ENCODE measurements around the gene NOSTRIN. TPM values are rescaled to one million over a fixed set of nuclear protein-coding genes. Genes with fewer than 3 reads are reported as not detected.
"Not testable (repeated sequence)": the region's sequence is repeated elsewhere in the genome, so short reads cannot be mapped to it uniquely, and the experiment has no call there.

Gene NOSTRIN, protein sequence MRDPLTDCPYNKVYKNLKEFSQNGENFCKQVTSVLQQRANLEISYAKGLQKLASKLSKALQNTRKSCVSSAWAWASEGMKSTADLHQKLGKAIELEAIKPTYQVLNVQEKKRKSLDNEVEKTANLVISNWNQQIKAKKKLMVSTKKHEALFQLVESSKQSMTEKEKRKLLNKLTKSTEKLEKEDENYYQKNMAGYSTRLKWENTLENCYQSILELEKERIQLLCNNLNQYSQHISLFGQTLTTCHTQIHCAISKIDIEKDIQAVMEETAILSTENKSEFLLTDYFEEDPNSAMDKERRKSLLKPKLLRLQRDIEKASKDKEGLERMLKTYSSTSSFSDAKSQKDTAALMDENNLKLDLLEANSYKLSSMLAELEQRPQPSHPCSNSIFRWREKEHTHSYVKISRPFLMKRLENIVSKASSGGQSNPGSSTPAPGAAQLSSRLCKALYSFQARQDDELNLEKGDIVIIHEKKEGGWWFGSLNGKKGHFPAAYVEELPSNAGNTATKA
- total RNA-seq: not detected

DNA sequence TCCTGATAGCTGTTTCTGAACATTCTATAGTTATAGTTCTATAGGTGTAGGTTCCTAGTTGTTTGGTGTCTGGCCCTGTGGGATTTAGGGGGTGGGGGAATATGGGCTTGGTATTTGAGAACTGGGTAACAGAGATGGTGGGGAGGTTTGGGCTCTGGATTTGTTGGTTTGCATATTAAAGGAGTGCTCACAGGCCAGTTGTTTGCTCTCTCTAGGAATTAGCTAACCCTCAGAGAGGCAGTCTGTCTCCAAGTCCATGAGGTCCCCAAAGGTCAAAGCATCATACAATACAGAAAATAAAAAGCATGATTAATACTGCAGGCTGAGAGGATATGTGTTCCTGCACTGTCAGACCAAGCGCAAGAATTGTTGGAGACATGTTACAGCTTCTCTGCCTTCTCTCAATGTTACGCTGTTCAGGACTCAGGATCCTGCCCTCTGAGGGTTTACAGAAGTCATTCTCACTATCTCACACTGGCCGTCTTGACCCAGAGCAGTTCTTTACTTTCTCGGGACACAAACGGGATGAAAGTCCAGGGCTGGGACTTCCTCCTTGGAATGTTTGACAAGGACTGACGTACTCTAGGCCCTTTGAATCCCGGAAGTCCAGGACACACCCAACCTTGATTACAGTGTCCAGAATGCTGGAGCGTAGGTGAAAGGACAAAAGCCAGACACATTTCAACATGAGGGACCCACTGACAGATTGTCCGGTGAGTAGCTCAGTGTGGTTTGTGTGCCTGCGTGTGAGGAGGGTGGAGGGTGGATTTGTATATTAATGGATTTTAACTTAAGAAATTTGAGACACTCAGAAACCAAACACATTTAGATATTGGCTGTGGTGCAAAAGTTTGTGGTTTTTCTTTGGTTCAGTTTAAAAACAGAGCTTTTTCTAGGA is at the start of gene NOSTRIN:
NOSTRIN (plus strand) TSS at position 677 of the 898 bp plus-strand sequence; CDS start at position 687, 10 bp downstream.
- no peak within 1 kb of the TSS for H3K27ac Mint-ChIP-seq
- no peaks in the 10 kb centered on the region for H3K9me3 Mint-ChIP-seq
- ChIA-PET POLR2A (no interaction called here), CTCF (no interaction called here)
- H3K4me3 Mint-ChIP-seq: no peak within 1 kb of the TSS
- no peak for DNase-seq
- intact Hi-C loops (cut with micrococcal nuclease): no loop called here
- H3K4me1 Mint-ChIP-seq (ENCODE audit: low read depth): no peaks in the 10 kb centered on the region
- H3K36me3 Mint-ChIP-seq: no peaks in the 10 kb centered on the region
- H3K27me3 Mint-ChIP-seq: no peaks in the 10 kb centered on the region

DNA sequence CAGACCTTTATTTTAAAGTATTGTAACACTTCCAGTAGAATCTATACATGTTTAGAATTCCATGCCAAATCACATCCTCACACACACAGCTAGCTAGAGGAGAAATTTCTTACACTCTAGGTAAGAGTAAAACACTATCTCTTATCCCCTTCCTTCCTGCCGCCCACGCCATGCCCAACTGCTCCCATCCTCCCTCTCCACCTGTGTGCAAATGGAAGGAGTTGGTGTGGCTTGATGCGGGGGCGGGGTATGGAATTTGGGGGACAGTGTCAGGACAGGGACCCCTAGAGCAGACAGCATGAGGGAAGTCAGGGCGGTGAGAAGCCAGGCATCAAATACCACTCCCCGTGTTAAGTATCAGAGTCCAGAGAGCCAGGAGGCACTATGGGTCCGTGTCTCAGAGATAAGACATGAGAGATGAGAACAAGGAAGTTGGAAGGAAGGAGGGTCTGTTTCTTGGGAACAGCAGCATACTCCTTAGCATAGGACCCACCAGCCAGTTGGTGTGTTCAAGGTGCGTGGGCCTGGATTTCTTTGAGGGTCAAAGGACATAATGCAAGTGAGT is 48.6 kb upstream of the NOSTRIN start:
- no peak overlapping the region for H3K27ac Mint-ChIP-seq
- intact Hi-C loops (cut with micrococcal nuclease): loop anchor here (10.0 kb wide), 2 partner anchors 509 to 619 kb away; partner anchors contain the start of gene STK39

DNA sequence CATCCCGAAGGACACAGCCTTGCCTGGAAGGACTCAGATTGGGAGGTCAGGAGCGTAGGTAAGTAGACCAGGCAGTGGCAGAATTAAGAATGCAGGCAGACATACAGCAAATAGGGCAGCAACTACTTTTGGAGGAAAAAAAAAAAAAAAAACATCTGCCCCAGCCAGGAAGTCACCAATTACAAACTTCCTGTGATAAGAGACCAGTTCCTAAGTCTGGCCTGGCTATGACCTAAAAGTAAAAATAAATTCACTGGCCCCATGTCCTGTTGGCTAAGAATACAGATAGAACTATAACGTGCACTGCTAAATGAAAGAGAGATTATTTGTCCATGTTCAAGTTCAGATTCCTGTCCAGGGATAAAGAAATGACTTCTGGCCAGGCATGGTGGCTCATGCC is 45.2 kb upstream of the NOSTRIN start:
- CTCF ChIA-PET: interaction anchor here (1.2 to 6.3 kb wide), 3 partner anchors 412 to 476 kb away, joined by 3 to 63 read pairs (median 4); no protein-coding TSS in a partner anchor
- H3K27ac Mint-ChIP-seq: no peak overlapping the region
- peaks cover 57% of the 10 kb centered on the region for H3K4me1 Mint-ChIP-seq (ENCODE audit: low read depth)
- no peak overlapping the region for H3K4me3 Mint-ChIP-seq
- no peak for DNase-seq
- H3K9me3 Mint-ChIP-seq: no peaks in the 10 kb centered on the region
- no peaks in the 10 kb centered on the region for H3K27me3 Mint-ChIP-seq
- H3K36me3 Mint-ChIP-seq: peaks cover 4% of the 10 kb centered on the region
- POLR2A ChIA-PET: no interaction called here
- intact Hi-C loops (cut with micrococcal nuclease): loop anchor here (5.0 to 10.0 kb wide), 3 partner anchors 325 to 622 kb away; partner anchors contain the start of gene STK39

More for the DNA sequence above, 48.6 kb upstream of the NOSTRIN start:
- Mint-ChIP-seq H3K27me3 (no peaks in the 10 kb centered on the region), H3K4me3 (no peak overlapping the region), H3K9me3 (no peaks in the 10 kb centered on the region), H3K4me1 (ENCODE audit: low read depth) (peaks cover 85% of the 10 kb centered on the region), H3K36me3 (peaks cover 4% of the 10 kb centered on the region)
- ChIA-PET CTCF (interaction anchor here (6.3 kb wide), 1 partner anchor 409 kb away, joined by 63 read pairs; no protein-coding TSS in a partner anchor), POLR2A (no interaction called here)
- no peak for DNase-seq

DNA sequence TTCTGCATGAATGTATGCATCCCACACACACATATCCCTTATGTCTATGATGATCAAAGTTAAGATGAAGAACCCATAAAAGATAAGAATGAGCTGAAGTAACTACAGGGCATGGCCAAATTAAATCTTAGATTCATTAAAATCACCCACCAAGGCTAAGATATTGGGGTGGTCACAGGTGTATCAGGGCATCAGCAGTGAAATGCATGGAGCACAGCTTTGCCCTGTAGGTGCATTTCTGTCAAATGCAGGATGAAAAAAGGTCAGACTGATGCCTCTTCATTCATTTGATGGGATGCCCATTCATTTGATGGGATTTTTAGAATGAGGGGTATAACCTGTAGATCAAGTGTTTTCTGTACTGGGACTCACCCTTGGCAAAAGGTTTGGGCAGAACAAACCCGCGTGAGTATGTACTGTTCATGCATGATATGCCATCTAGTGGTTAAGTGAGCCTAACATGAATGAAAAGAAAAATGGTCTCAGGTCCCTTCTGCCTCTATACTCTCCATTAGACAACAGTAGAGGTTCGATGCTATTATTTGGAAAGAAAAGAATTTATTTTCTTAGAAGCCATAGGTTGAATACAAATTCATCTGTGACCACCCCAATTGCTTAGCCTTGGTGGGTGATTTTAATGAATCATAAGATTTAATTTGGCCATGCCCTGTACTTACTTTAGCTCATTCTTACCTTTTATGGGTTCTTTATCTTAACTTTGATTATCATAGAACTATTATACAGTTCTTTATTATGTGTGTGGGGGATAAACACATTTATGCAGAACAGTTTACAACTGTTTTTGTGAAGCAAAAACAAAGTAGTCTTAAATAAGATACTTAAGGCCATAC is 43.2 kb upstream of the NOSTRIN start:
- no peak overlapping the region for H3K27ac Mint-ChIP-seq
- H3K27me3 Mint-ChIP-seq: no peaks in the 10 kb centered on the region
- peaks cover 39% of the 10 kb centered on the region for H3K4me1 Mint-ChIP-seq (ENCODE audit: low read depth)
- ChIA-PET POLR2A (no interaction called here), CTCF (interaction anchor here (0.6 to 6.3 kb wide), 9 partner anchors 12 to 470 kb away, joined by 3 to 63 read pairs (median 4); no protein-coding TSS in a partner anchor)
- H3K4me3 Mint-ChIP-seq: no peak overlapping the region
- intact Hi-C loops (cut with micrococcal nuclease): loop anchor here (1.0 to 10.0 kb wide), 4 partner anchors 327 to 624 kb away; partner anchors contain the start of gene STK39
- no peaks in the 10 kb centered on the region for H3K9me3 Mint-ChIP-seq
- DNase-seq: peak; percentile 21
- peaks cover 4% of the 10 kb centered on the region for H3K36me3 Mint-ChIP-seq

DNA sequence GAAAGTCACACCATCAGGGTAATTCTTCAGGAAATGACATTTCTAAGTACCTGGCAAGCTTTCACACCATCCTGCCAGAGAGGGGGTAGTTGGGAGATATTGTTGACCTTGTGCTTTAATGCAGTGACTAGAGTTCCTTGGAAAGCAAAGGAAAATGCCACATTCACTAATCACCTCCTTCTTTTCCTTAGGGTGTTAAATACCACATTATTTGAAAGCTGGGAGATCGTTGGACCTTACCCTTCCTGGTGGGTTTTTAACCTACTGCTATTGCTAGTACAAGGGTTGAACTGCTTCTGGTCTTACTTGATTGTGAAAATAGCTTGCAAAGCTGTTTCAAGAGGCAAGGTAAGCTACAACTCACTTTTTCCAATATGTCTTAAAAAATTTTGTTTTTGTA is 37.0 kb upstream of the NOSTRIN start:
- CTCF ChIA-PET: interaction anchor here (1.0 to 1.7 kb wide), 2 partner anchors 419 to 420 kb away, joined by 4 read pairs; no protein-coding TSS in a partner anchor

DNA sequence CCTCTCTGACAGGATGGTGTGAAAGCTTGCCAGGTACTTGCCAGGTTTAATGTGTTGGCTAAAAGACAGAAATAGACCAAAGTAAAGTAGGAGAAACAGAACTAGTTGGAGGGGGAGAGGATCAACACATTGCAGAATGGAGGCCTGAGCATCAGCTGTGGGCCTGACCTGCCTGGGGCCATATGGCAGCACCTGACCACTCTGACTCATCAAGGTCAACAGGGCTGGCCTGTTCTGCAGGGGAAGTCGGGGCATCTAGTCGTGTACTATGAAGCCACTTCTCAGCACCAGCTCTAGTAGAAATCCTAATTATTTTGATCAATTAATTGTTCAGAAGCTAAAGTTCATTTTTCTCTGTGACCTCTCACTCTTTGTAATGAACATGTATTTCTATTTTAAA is 35.8 kb upstream of the NOSTRIN start:
- H3K4me1 Mint-ChIP-seq (ENCODE audit: low read depth): no peaks in the 10 kb centered on the region
- CTCF ChIA-PET: interaction anchor here (1.7 kb wide), 1 partner anchor 421 kb away, joined by 4 read pairs; no protein-coding TSS in a partner anchor
- H3K9me3 Mint-ChIP-seq: no peaks in the 10 kb centered on the region

More for the DNA sequence above, 37.0 kb upstream of the NOSTRIN start:
- intact Hi-C loops (cut with micrococcal nuclease): no loop called here
- POLR2A ChIA-PET: no interaction called here
- Mint-ChIP-seq H3K36me3 (peaks cover 17% of the 10 kb centered on the region), H3K27ac (no peak overlapping the region), H3K27me3 (no peaks in the 10 kb centered on the region), H3K4me3 (no peak overlapping the region), H3K9me3 (no peaks in the 10 kb centered on the region), H3K4me1 (ENCODE audit: low read depth) (no peaks in the 10 kb centered on the region)
- DNase-seq: no peak

DNA sequence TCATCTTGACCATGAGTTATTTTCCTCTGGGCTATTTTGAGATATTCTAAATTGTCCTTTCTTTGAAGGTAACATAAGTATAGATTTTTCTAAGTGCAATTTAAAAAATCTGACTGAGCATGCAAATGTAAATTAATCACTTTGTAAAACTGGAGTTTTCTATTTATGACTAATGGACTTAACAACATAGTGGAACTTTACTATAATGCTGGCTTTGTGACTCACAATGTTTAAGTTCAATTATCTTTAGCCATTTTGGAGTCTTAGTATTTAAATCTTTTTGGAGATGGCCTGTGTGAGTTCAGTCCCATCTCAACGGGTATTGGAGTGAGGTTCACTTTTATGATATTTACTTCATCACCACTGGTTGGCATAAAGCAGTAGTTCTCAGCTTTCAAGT is 35.2 kb upstream of the NOSTRIN start:
- no peaks in the 10 kb centered on the region for H3K9me3 Mint-ChIP-seq
- POLR2A ChIA-PET: no interaction called here
- CTCF ChIA-PET: no interaction called here
- H3K4me3 Mint-ChIP-seq: no peak overlapping the region
- no peaks in the 10 kb centered on the region for H3K27me3 Mint-ChIP-seq
- intact Hi-C loops (cut with micrococcal nuclease): no loop called here
- H3K27ac Mint-ChIP-seq: no peak overlapping the region
- no peak for DNase-seq
- peaks cover 17% of the 10 kb centered on the region for H3K36me3 Mint-ChIP-seq
- no peaks in the 10 kb centered on the region for H3K4me1 Mint-ChIP-seq (ENCODE audit: low read depth)

More for the DNA sequence above, 35.8 kb upstream of the NOSTRIN start:
- H3K4me3 Mint-ChIP-seq: no peak overlapping the region
- DNase-seq: no peak
- POLR2A ChIA-PET: no interaction called here
- peaks cover 17% of the 10 kb centered on the region for H3K36me3 Mint-ChIP-seq
- H3K27ac Mint-ChIP-seq: no peak overlapping the region
- intact Hi-C loops (cut with micrococcal nuclease): no loop called here
- no peaks in the 10 kb centered on the region for H3K27me3 Mint-ChIP-seq

DNA sequence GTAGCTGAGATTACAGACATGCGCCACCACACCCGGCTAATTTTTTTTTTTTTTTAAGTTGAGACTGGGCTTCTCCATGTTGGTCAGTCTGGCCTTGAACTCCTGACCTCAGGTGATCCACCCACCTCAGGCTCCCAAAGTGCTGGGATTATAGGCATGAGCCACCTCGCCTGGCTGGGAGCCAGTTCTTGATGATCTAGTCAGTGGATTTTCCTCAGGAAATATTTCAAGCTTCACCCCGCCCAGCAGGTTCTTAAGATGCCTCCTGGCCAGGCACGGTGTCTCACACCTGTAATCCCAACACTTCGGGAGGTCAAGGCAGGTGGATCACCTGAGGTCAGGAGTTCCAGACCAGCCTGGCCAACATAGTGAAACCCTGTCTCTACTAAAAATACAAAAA is 34.1 kb upstream of the NOSTRIN start:
- CTCF ChIA-PET: interaction anchor here (0.6 kb wide), 1 partner anchor 19 kb away, joined by 3 read pairs; no protein-coding TSS in a partner anchor
- H3K4me3 Mint-ChIP-seq: not testable (repeated sequence)

DNA sequence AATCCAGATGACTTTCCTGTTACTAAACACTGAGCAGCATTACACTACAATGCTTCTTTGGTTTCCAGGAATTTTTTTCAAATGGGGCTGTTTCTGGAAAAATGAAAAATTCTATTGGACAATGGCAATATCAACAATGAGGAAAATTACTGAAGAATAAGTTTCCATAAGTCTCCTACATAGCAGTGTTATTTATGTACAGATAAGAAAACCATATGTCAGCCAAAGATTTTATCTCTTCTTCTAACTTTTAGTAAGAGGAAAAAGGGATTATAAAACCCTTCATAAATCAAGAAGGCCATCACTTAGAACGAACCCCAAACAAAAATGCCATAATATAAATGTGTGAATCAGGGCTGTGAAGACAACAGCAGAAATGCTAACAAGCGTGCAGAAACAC is 31.6 kb upstream of the NOSTRIN start:
- Mint-ChIP-seq H3K4me1 (ENCODE audit: low read depth) (no peaks in the 10 kb centered on the region), H3K4me3 (no peak overlapping the region), H3K27me3 (no peaks in the 10 kb centered on the region), H3K27ac (no peak overlapping the region), H3K9me3 (peaks cover 4% of the 10 kb centered on the region), H3K36me3 (peaks cover 20% of the 10 kb centered on the region)
- ChIA-PET CTCF (interaction anchor here (1.8 to 2.6 kb wide), 2 partner anchors 11 to 424 kb away, joined by 4 to 8 read pairs; no protein-coding TSS in a partner anchor), POLR2A (no interaction called here)
- intact Hi-C loops (cut with micrococcal nuclease): no loop called here
- no peak for DNase-seq

More for the DNA sequence above, 34.1 kb upstream of the NOSTRIN start:
- POLR2A ChIA-PET; intact Hi-C loops (cut with micrococcal nuclease); DNase-seq; H3K9me3 Mint-ChIP-seq; H3K4me1 Mint-ChIP-seq (ENCODE audit: low read depth); H3K27ac Mint-ChIP-seq; H3K27me3 Mint-ChIP-seq: not testable (repeated sequence)
- peaks cover 17% of the 10 kb centered on the region for H3K36me3 Mint-ChIP-seq

DNA sequence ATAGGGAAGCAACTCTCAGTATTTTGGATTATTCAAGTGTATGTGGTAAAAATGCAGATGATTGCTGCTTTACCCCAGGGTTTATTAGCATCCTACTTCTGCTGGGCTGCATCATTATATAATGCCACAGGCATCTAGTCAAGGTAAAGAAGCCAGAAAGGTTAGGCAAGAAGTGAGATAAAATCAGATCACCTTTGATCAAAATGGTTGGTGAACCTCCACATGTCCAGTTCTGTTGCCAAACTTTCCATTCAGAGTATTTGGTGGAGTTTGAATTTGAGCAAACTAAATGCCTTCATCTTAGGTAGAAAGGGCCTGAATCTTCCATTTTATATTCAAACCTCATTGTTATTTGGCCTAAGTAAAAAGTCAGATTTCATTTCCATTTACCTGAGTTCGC is 29.7 kb upstream of the NOSTRIN start:
- no peaks in the 10 kb centered on the region for H3K4me1 Mint-ChIP-seq (ENCODE audit: low read depth)
- no peaks in the 10 kb centered on the region for H3K27me3 Mint-ChIP-seq
- no peak for DNase-seq

More for the DNA sequence above, 29.7 kb upstream of the NOSTRIN start:
- H3K36me3 Mint-ChIP-seq: peaks cover 12% of the 10 kb centered on the region
- H3K27ac Mint-ChIP-seq: no peak overlapping the region
- intact Hi-C loops (cut with micrococcal nuclease): loop anchor here (1.0 kb wide), 1 partner anchor 148 kb away; no protein-coding TSS in a partner anchor
- no peak overlapping the region for H3K4me3 Mint-ChIP-seq
- peaks cover 9% of the 10 kb centered on the region for H3K9me3 Mint-ChIP-seq
- CTCF ChIA-PET: interaction anchor here (0.6 to 3.1 kb wide), 3 partner anchors 149 to 1801 kb away, joined by 4 to 12 read pairs (median 5); no protein-coding TSS in a partner anchor
- POLR2A ChIA-PET: no interaction called here
